HepG2 (cell line): Measurements from ENCODE around the gene OR10AD1. TPM values are rescaled to one million over a fixed set of nuclear protein-coding genes. Genes with fewer than 3 reads are reported as not detected.

Experiments used
- ATAC-seq: fragments of 200-7000 bp; cut with Tn5 transposase; 3 replicates; pipeline ENCODE4 v1.9.1; 2020; ENCODE audit warnings: mild to moderate bottlenecking, moderate library complexity
- BruUV-seq: library from RNA; stranded (reverse); fragments of 400-500 nt; replicated peaks from 2 replicates; lab custom pipeline; 2021; lab: Mats Ljungman, UMichigan
- CTCF ChIA-PET: fragments of 300-600 bp; formaldehyde crosslinking; extraction: SDS; loops from one replicate; lab custom pipeline; 2021; ENCODE audit warnings: low total read pairs, inconsistent platforms, low intra/inter-chr PET ratio; lab: Yijun Ruan, JAX
- POLR2A ChIA-PET: fragments of 350-600 bp; sonication (Branson Sonifier 250); formaldehyde crosslinking; loops from one replicate; lab custom pipeline; 2020; ENCODE audit warnings: antibody characterized with exemption, inconsistent platforms; lab: Yijun Ruan, JAX
- DNase-seq: peaks from one replicate; pipeline ENCODE4 v3.0.0-alpha.2; 2015; ENCODE audit warnings: low spot score
- FAIRE-seq: peaks from 3 replicates; lab custom pipeline; 2011; peaks lifted over from hg19 to GRCh38; lab: Jason Lieb, UNC
- H2AFZ ChIP-seq: one replicate; pipeline ENCODE4 v1.6.1; 2011; ENCODE audit warnings: low read length, inconsistent platforms
- H3K27ac ChIP-seq: fragments of 300-600 bp; 3 replicates; pipeline ENCODE4 v1.8.0; 2011; ENCODE audit warnings: mixed run types, mild to moderate bottlenecking, mixed read lengths, low read length, inconsistent platforms; ENCODE audit not compliant: insufficient read depth; ENCODE audit errors: extremely low read length
- H3K27me3 ChIP-seq, 2 experiments: fragments of 200-600 bp in 1 of 2; 2 replicates in 1 of 2; 3 replicates in 1 of 2; pipeline versions ENCODE4 v1.6.0 to v1.8.0; 2011; ENCODE audit warnings: low read length in 2 of 2, mild to moderate bottlenecking in 2 of 2, moderate library complexity in 2 of 2, inconsistent platforms in 1 of 2; ENCODE audit not compliant: insufficient read depth in 2 of 2, control insufficient read depth in 1 of 2
- H3K36me3 ChIP-seq, 2 experiments: fragments of 200-600 bp in 1 of 2; replicated peaks in 1 of 2; 2 replicates in 1 of 2; 3 replicates in 1 of 2; pipeline versions ENCODE4 v1.5.1 to v1.8.0; 2011; ENCODE audit warnings: low read length in 2 of 2, inconsistent platforms in 1 of 2; ENCODE audit not compliant: insufficient read depth in 2 of 2, control insufficient read depth in 1 of 2
- H3K4me1 ChIP-seq: 2 replicates; pipeline ENCODE4 v1.5.1; 2012; ENCODE audit warnings: low read length, inconsistent platforms; ENCODE audit not compliant: insufficient read depth
- H3K4me2 ChIP-seq: 2 replicates; pipeline ENCODE4 v1.6.0; 2011; ENCODE audit warnings: low read depth, low read length, inconsistent platforms
- H3K4me3 ChIP-seq, 3 experiments: fragments of 200-600 bp in 1 of 3; sonication (generic), shearing (Covaris generic) in 1 of 3; replicated peaks in 1 of 3; 2 replicates each; pipeline ENCODE4 v1.5.1; 2011 to 2016; ENCODE audit warnings: low read length in 3 of 3, inconsistent platforms in 2 of 3, low read depth in 2 of 3, mild to moderate bottlenecking in 2 of 3, control low read depth in 1 of 3, mixed read lengths in 1 of 3; ENCODE audit not compliant: insufficient read depth in 1 of 3
- H3K79me2 ChIP-seq: one replicate; pipeline ENCODE4 v1.6.1; 2011; ENCODE audit warnings: low read length, inconsistent platforms; ENCODE audit not compliant: insufficient read depth
- H3K9ac ChIP-seq: 2 replicates; pipeline ENCODE4 v1.6.0; 2011; ENCODE audit warnings: mild to moderate bottlenecking, low read depth, low read length, inconsistent platforms; ENCODE audit not compliant: insufficient read depth
- H3K9me3 ChIP-seq: 2 replicates; pipeline ENCODE4 v1.5.1; 2012; ENCODE audit warnings: mild to moderate bottlenecking, low read length
- H4K20me1 ChIP-seq: 2 replicates; pipeline ENCODE4 v1.6.0; 2011; ENCODE audit warnings: inconsistent platforms, mild to moderate bottlenecking, low read length, moderate library complexity; ENCODE audit not compliant: insufficient read depth
- GATAD2A ChIP-seq: IDR thresholded peaks from 2 replicates; pipeline ENCODE4 v1.6.1; 2016
- HNRNPUL1 ChIP-seq: fragments of 200-400 bp; formaldehyde crosslinking; IDR thresholded peaks from 2 replicates; pipeline ENCODE4 v1.6.1; 2017; ENCODE audit warnings: low read depth, mild to moderate bottlenecking, low read length, moderate library complexity
- HOXA3 ChIP-seq: sonication (generic); formaldehyde crosslinking; IDR thresholded peaks from 2 replicates; pipeline ENCODE4 v1.5.0; 2020; ENCODE audit warnings: missing genetic modification reagents
- MED8 ChIP-seq: sonication (generic); formaldehyde crosslinking; IDR thresholded peaks from 2 replicates; pipeline ENCODE4 v1.8.1; 2023; ENCODE audit warnings: mild to moderate bottlenecking, missing genetic modification reagents; ENCODE audit not compliant: insufficient replicate concordance
- RFX1 ChIP-seq: fragments of 450-650 bp; IDR thresholded peaks from 2 replicates; pipeline ENCODE4 v1.6.1; 2017
- SALL1 ChIP-seq: sonication (generic); formaldehyde crosslinking; IDR thresholded peaks from 2 replicates; pipeline ENCODE4 v1.8.0; 2022; ENCODE audit warnings: mild to moderate bottlenecking, missing genetic modification reagents
- ZFP41 ChIP-seq: sonication (generic); formaldehyde crosslinking; IDR thresholded peaks from 2 replicates; pipeline ENCODE4 v1.4.0; 2020; ENCODE audit warnings: mild to moderate bottlenecking, missing genetic modification reagents, borderline replicate concordance
- ZNF253 ChIP-seq: sonication (generic); formaldehyde crosslinking; IDR thresholded peaks from 2 replicates; pipeline ENCODE4 v1.8.0; 2022; ENCODE audit warnings: mild to moderate bottlenecking, missing genetic modification reagents, borderline replicate concordance
- ZNF44 ChIP-seq: sonication (generic); formaldehyde crosslinking; IDR thresholded peaks from 2 replicates; pipeline ENCODE4 v1.5.1; 2020; ENCODE audit warnings: mild to moderate bottlenecking, missing genetic modification reagents
- ZNF672 ChIP-seq: sonication (generic); formaldehyde crosslinking; IDR thresholded peaks from 2 replicates; pipeline ENCODE4 v1.8.1; 2022; ENCODE audit warnings: missing genetic modification reagents
- ZNF883 ChIP-seq: sonication (generic); formaldehyde crosslinking; IDR thresholded peaks from 2 replicates; pipeline ENCODE4 v1.5.1; 2020; ENCODE audit warnings: mild to moderate bottlenecking, missing genetic modification reagents; ENCODE audit errors: not compliant biosample characterization
- WGBS: methylation state at CpG from one replicate; pipeline ENCODE4 v1.1.6; 2017; ENCODE audit warnings: low lambda C conversion rate; 5-methylcytosine and 5-hydroxymethylcytosine counted together
- in situ Hi-C: cut with HindIII; loops from 2 replicates; pipeline ENCODE4 v1.10.0; 2017; ENCODE audit warnings: low pct_unique_long_range_greater_than_20kb; ENCODE audit not compliant: extremely low pct_ligation_motif_present
- intact Hi-C: fragments of 100-400 bp; cut with micrococcal nuclease; formaldehyde crosslinking; loops from one replicate; pipeline ENCODE4 v1.10.0; 2022; ENCODE audit not compliant: unreplicated experiment
- polyA plus RNA-seq, 8 experiments: library from polyadenylated mRNA; depleted of rRNA in 3 of 8; stranded (reverse) in 7 of 8; unstranded in 1 of 8; fragments of >200 nt; fragmentation: Illumina TruSeq in 4 of 8; extraction: Trizol in 4 of 8; gene quantifications; 2 replicates each; pipeline versions ENCODE4 v1.2.1 to v1.2.3, GENCODE V29; 2011 to 2016; ENCODE audit warnings: low read depth in 4 of 8, missing spikeins in 1 of 8, mixed read lengths in 1 of 8; ENCODE audit not compliant: insufficient read depth in 1 of 8
- total RNA-seq, 5 experiments: library from RNA; depleted of rRNA; stranded (reverse); fragments of >200 nt; fragmentation: Illumina TruSeq; extraction: Trizol; gene quantifications; 2 replicates each; pipeline ENCODE4 v1.2.3, GENCODE V29; 2016; ENCODE audit warnings: low read depth in 1 of 5
- TF ChIP-seq, protein P1 (sequence below): sonication (generic); formaldehyde crosslinking; IDR thresholded peaks from 2 replicates; pipeline ENCODE4 v1.4.0; 2020; ENCODE audit warnings: mild to moderate bottlenecking, missing genetic modification reagents, borderline replicate concordance
- TF ChIP-seq, protein P2 (sequence below): sonication (generic); formaldehyde crosslinking; IDR thresholded peaks from 2 replicates; pipeline ENCODE4 v1.8.1; 2023; ENCODE audit warnings: mild to moderate bottlenecking, inconsistent platforms, moderate library complexity, missing genetic modification reagents, borderline replicate concordance
- TF ChIP-seq, protein P3 (sequence below): sonication (generic); formaldehyde crosslinking; IDR thresholded peaks from 2 replicates; pipeline ENCODE4 v1.8.1; 2023; ENCODE audit warnings: mild to moderate bottlenecking, missing genetic modification reagents, borderline replicate concordance
- TF ChIP-seq, protein P4 (sequence below): sonication (generic); formaldehyde crosslinking; IDR thresholded peaks from 2 replicates; pipeline ENCODE4 v1.5.0; 2020; ENCODE audit warnings: missing genetic modification reagents, mild to moderate bottlenecking, borderline replicate concordance
- TF ChIP-seq, protein P5 (sequence below): sonication (generic); formaldehyde crosslinking; IDR thresholded peaks from 2 replicates; pipeline ENCODE4 v1.4.0; 2020; ENCODE audit warnings: mild to moderate bottlenecking, low read depth, missing genetic modification reagents

Gene OR10AD1
- total and polyA plus RNA-seq, 2 of the 13 experiments (the other 11 are each of a cell fraction or from before 2014, with no cell fraction given) = not detected

DNA sequence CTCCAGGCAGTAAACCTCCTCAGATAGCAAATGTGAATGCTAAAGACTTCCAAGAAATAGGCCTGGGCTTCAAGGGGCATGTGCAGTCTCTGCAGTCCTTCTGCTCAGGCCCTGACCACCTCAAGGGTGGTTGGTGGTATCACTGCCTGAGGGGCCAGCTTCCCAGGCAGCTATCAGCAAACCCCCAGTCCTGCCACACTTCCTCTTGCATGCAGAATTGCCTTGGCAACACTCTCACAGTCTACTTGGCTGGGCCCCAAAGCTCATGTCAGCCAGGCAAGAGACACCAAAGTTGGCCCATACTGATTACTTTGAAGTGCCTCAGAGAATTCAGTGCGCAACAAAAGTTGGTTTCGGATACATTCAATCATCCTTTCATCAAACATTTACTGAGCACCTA is 42.3 kb downstream of the OR10AD1 start:
- in situ Hi-C loops = loop anchor here (10.0 kb wide), 3 partner anchors 76 to 256 kb away; partner anchors contain the start of gene VDR
- Histone ChIP-seq H3K9ac (no peak overlapping the region), H3K4me1 (peaks cover 19% of the 10 kb centered on the region), H3K9me3 (no peaks in the 10 kb centered on the region), H3K36me3 (no peaks in the 10 kb centered on the region), H3K27me3 (no peaks in the 10 kb centered on the region), H3K79me2 (peaks cover 6% of the 10 kb centered on the region), H3K4me3 (no peak overlapping the region), H4K20me1 (no peaks in the 10 kb centered on the region), H2AFZ (no peak overlapping the region), H3K27ac (no peak overlapping the region), H3K4me2 (no peak overlapping the region)
- DNase-seq (no peak), ATAC-seq (no peak), FAIRE-seq (no peak)
- no TSS peak for BruUV-seq
- ChIA-PET CTCF (no interaction called here), POLR2A (no interaction called here)
- TF ChIP-seq, protein P1, sequence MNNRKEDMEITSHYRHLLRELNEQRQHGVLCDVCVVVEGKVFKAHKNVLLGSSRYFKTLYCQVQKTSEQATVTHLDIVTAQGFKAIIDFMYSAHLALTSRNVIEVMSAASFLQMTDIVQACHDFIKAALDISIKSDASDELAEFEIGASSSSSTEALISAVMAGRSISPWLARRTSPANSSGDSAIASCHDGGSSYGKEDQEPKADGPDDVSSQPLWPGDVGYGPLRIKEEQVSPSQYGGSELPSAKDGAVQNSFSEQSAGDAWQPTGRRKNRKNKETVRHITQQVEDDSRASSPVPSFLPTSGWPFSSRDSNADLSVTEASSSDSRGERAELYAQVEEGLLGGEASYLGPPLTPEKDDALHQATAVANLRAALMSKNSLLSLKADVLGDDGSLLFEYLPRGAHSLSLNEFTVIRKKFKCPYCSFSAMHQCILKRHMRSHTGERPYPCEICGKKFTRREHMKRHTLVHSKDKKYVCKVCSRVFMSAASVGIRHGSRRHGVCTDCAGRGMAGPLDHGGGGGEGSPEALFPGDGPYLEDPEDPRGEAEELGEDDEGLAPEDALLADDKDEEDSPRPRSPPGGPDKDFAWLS (CRISPR knock-in tag) = no peak
- TF ChIP-seq ZNF44 (CRISPR knock-in tag) (no peak), ZNF883 (CRISPR knock-in tag) (no peak), MED8 (CRISPR knock-in tag) (no peak), GATAD2A (no peak), ZNF672 (no peak), ZNF253 (CRISPR knock-in tag) (no peak), SALL1 (CRISPR knock-in tag) (no peak), ZFP41 (CRISPR knock-in tag) (no peak), HNRNPUL1 (no peak), HOXA3 (CRISPR knock-in tag) (no peak), RFX1 (no peak)
- TF ChIP-seq, protein P2, sequence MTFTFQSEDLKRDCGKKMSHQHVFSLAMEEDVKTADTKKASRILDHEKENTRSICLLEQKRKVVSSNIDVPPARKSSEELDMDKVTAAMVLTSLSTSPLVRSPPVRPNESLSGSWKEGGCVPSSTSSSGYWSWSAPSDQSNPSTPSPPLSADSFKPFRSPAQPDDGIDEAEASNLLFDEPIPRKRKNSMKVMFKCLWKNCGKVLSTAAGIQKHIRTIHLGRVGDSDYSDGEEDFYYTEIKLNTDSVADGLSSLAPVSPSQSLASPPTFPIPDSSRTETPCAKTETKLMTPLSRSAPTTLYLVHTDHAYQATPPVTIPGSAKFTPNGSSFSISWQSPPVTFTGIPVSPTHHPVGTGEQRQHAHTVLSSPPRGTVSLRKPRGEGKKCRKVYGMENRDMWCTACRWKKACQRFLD (CRISPR knock-in tag) = no peak
- TF ChIP-seq, protein P3, sequence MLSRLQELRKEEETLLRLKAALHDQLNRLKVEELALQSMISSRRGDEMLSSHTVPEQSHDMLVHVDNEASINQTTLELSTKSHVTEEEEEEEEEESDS = no peak
- TF ChIP-seq, protein P4, sequence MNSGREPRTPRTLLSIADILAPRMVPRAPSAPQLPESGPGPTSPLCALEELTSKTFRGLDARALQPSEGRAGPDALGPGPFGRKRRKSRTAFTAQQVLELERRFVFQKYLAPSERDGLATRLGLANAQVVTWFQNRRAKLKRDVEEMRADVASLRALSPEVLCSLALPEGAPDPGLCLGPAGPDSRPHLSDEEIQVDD = no peak
- TF ChIP-seq, protein P5, sequence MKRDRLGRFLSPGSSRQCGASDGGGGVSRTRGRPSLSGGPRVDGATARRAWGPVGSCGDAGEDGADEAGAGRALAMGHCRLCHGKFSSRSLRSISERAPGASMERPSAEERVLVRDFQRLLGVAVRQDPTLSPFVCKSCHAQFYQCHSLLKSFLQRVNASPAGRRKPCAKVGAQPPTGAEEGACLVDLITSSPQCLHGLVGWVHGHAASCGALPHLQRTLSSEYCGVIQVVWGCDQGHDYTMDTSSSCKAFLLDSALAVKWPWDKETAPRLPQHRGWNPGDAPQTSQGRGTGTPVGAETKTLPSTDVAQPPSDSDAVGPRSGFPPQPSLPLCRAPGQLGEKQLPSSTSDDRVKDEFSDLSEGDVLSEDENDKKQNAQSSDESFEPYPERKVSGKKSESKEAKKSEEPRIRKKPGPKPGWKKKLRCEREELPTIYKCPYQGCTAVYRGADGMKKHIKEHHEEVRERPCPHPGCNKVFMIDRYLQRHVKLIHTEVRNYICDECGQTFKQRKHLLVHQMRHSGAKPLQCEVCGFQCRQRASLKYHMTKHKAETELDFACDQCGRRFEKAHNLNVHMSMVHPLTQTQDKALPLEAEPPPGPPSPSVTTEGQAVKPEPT (CRISPR knock-in tag) = no peak
- WGBS = 50% methylated on average over 2 of the region's 2 CpGs
- intact Hi-C loops = loop anchor here (10.0 kb wide), 1 partner anchor 216 kb away; no protein-coding TSS in a partner anchor
